Coronary artery (tissue), 2 donors: ENCODE results near the gene TMEM144.

Experiments
- DNase-seq: peaks from one replicate; pipeline ENCODE4 v3.0.0-alpha.2; 2017; ENCODE audit warnings: low spot score
- H3K27ac ChIP-seq, 2 donors: fragments of 200-600 bp; sonication (generic); one replicate each; pipeline ENCODE4 v1.5.1; 2016 to 2019
- H3K4me3 ChIP-seq: fragments of 200-600 bp; sonication (generic); 2 replicates; pipeline ENCODE4 v1.5.1; 2016; ENCODE audit warnings: mild to moderate bottlenecking, moderate library complexity
- TF ChIP-seq, protein P1 (sequence below): fragments of 200-600 bp; sonication (generic); IDR thresholded peaks from one replicate; pipeline ENCODE4 v1.5.1; 2019; ENCODE audit warnings: antibody characterized with exemption

Gene TMEM144

DNA sequence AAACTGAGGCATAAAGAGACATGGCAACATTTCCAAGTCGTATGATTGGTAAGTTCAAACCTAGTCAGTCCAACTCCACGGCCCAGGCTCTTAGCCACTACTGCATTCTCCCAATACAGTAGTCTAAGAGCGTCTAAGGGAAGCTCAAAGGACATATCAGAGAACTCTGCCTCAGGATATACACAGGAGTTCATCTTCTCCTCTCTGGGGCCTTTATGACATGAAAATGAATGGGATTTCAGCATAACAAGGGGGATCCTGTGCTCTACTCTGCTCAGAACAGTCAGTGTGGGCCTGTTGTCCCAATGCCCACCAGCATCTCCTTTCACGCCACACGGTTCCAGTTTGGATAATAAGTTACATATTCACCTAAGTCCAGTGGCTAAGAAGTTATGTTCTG is 41.7 kb upstream of the TMEM144 start:
- H3K27ac ChIP-seq: peak overlapping the region; percentile 72 to 92
- peak overlapping the region; percentile 67 for H3K4me3 ChIP-seq
- no peak for DNase-seq
- TF ChIP-seq, protein P1, sequence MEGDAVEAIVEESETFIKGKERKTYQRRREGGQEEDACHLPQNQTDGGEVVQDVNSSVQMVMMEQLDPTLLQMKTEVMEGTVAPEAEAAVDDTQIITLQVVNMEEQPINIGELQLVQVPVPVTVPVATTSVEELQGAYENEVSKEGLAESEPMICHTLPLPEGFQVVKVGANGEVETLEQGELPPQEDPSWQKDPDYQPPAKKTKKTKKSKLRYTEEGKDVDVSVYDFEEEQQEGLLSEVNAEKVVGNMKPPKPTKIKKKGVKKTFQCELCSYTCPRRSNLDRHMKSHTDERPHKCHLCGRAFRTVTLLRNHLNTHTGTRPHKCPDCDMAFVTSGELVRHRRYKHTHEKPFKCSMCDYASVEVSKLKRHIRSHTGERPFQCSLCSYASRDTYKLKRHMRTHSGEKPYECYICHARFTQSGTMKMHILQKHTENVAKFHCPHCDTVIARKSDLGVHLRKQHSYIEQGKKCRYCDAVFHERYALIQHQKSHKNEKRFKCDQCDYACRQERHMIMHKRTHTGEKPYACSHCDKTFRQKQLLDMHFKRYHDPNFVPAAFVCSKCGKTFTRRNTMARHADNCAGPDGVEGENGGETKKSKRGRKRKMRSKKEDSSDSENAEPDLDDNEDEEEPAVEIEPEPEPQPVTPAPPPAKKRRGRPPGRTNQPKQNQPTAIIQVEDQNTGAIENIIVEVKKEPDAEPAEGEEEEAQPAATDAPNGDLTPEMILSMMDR: no peak

DNA sequence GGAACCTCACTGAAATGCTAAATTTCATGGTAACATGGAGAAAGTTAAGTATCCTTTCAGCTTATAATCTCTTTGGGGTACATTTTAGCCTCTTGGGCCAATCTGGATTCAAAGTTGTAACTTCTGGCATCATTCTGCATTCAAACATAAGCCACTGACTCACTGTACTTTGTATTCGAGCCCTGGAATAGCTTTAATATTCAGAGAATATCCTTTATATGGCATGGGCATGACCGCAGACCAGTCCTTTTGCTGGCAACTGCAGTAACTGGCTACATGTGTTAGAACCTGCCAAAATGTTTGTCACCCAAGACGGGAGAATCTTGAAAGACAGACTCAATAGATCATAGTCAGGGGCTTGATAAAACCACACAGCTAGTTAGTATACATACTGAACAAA is 40.8 kb upstream of the TMEM144 start:
- Histone ChIP-seq H3K27ac (peak overlapping the region; percentile 72 to 92), H3K4me3 (peak overlapping the region; percentile 67)
- no peak for DNase-seq
- TF ChIP-seq, protein P1: no peak

DNA sequence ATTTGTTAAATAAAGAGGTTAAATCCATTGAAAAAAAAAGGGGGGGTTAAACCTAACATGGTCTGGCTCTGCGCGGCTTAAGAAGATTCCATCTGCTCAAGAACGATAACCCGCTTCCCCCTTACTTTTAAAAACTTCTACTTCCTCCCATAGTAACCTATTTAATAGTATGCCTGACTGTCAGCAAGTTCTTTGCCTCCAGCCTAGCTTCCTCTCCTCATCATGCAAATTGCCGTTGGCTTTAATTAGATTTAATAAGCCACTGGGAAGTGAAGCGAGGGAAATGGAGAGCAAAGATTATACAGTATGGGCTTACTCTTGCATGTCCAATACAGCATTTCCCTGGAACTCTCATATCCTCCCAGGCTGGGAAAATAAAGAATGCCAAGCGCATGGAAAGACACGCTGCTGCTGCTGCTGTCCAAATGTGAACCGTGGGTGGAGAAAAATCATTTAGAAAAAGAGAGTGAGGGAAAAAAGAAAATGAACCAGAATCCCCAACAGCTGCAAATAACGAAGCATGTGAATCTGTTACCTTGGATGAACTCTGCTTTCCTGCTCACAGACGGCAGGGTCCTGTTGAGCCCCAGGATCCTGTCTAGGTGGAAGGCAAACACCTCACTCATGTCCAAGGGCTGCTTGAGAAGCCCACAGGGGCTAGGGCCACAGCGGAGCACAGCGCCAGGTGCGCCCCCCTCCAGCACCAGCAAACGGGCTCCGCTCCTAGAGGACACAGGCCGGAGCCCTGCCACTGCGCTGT is 40.2 kb upstream of the TMEM144 start:
- Histone ChIP-seq H3K4me3 (peak overlapping the region; percentile 67), H3K27ac (peak overlapping the region; percentile 72 to 92)
- TF ChIP-seq, protein P1: no peak
- DNase-seq: no peak

DNA sequence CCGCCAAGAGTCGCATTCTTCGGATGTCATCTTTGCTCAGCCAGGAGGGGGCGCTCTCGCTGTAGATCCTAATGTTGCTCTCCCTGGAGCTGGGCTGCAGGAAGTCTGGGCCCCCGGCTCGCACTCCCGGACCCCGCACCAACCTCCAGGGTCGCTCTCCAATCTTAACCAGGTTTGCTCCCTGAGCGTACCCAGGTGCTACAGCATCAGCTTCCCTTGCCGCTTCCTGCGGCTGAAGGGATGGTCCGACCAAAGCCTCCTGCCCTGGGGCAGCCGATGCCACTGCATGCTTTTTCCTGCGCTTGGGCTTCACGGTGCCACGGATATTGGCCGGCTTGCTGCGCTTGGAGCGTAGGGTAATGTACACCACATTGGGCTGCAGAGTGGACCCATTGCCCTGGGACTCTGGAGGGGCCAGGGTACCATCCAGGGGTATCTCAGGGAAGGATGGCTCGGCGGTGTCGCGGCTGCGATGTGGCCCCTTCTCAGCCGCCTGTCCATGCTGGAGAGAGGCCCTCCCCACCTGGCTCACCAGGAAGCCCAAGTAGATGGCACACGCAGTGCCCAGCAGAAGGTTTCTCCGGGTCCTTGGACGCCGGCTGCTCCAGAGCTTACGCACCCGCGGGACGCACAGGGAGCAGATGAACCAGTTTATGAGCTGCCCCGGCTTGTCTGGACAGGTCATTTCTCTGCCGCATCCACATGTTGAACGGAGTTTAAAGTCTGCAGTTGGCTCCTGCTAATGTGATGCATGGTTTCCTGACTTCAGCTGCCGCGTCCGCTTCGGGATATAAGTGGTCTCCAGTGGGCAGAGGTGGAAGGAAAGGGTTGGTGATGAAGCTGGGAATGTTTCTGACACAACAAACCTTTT is 39.4 kb upstream of the TMEM144 start:
- peak overlapping the region; percentile 67 for H3K4me3 ChIP-seq
- peak; percentile 76 for DNase-seq
- TF ChIP-seq, protein P1: no peak
- H3K27ac ChIP-seq: peak overlapping the region; percentile 72 to 92

DNA sequence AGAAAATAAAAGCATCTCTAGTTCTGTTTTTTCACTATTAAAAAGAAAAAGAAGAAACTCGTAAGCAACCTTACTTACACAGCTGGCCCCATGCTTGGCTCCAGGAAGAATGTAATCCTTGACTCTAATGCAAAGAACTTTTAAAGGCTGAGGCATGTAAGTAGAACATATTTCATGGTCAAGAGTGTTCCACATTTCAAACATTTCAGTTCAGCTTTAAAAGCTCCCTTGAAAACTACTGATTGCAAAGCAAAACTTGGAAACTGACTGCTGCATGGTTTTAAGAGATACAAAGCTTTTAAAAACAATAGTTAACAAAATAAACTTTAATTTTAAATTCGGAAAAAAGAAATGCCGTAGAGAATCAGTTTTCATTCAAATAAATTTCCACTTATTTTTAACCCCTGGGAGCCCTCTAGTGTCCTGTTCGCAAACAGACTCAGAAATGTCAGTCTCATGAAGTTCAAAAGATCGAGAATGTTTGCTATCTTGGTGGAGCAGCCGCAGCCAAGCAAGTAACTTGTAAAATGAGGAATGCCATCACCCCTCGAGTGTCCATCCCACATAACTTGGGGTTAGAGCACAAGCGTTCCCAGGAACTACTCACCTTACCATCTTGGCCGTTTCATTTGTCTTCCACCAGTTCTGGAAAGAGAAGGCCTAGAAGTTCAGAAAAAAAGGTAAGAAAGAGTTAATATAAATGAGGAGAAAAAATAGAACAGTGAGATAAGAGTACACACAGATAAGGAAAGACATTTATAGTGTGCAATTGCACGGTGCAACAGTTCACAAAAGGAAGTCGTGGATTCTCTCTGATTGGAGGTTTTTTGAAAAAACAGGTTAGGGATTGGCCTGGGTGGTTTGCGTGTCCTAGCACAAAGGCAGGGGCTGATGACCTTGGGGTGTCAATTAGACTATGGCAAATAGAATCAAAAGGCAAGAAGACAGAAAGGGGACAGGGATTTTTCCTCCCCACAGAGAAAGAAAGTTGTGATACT is 37.7 kb upstream of the TMEM144 start, which contains the start of gene GASK1B:
Gene GASK1B, minus strand, starts transcription at position 765 of the 998 bp plus-strand sequence. CDS start 1,650 bp downstream, outside the sequence.
- Histone ChIP-seq H3K4me3 (peak within 1 kb of the TSS; percentile 67), H3K27ac (peak within 1 kb of the TSS; percentile 72 to 92)
- TF ChIP-seq, protein P1: peak; percentile 39
- DNase-seq: no peak

DNA sequence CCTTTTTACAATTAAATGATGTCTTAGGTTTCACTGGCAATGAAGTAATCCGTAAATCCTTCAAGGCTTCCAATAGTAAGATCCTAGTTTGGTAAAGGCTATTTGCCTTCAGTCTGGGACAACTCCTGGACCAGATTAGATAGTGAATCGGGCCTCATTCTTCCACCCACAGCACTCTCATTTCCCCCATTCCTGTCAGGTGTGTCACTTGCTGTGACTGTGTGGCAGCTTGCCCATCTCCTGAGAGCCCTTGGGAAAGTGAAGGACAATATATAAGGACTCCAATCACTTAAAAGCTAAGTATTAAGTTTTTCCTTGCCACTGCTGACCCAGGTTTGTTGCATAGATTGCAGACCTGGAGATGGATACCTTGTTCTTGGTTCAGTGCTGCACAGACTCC is 34.2 kb upstream of the TMEM144 start:
- no peak for DNase-seq
- TF ChIP-seq, protein P1: no peak

More for the DNA sequence above, 34.2 kb upstream of the TMEM144 start:
- peak overlapping the region; percentile 28 to 56 for H3K27ac ChIP-seq
- H3K4me3 ChIP-seq: no peak overlapping the region
